IPS-15b (cell line): ENCODE data around the gene JAGN1.
A peak's percentile ranks its signal among the peaks of the same experiment; 100 is the strongest.
"Not testable (repeated sequence)": the region's sequence is repeated elsewhere in the genome, so short reads cannot be mapped to it uniquely, and the experiment has no call there.

ENCODE experiments used
- H3K27me3 ChIP-seq: one replicate; pipeline ENCODE4 v1.6.1; 2013; ENCODE audit warnings: low read length; ENCODE audit not compliant: control insufficient read depth, insufficient read depth
- H3K36me3 ChIP-seq: one replicate; pipeline ENCODE4 v1.6.1; 2013; ENCODE audit warnings: low read length; ENCODE audit not compliant: control insufficient read depth, insufficient read depth
- H3K4me1 ChIP-seq: one replicate; pipeline ENCODE4 v1.6.1; 2013; ENCODE audit warnings: mild to moderate bottlenecking, low read length; ENCODE audit not compliant: control insufficient read depth, insufficient read depth
- H3K4me3 ChIP-seq: one replicate; pipeline ENCODE4 v1.5.1; 2013; ENCODE audit warnings: low read depth, low read length
- H3K9ac ChIP-seq: one replicate; pipeline ENCODE4 v1.6.1; 2013; ENCODE audit warnings: low read depth, mild to moderate bottlenecking, low read length
- H3K9me3 ChIP-seq: one replicate; pipeline ENCODE4 v1.6.1; 2013; ENCODE audit warnings: mild to moderate bottlenecking, low read length; ENCODE audit not compliant: control insufficient read depth, insufficient read depth

The JAGN1 gene

DNA sequence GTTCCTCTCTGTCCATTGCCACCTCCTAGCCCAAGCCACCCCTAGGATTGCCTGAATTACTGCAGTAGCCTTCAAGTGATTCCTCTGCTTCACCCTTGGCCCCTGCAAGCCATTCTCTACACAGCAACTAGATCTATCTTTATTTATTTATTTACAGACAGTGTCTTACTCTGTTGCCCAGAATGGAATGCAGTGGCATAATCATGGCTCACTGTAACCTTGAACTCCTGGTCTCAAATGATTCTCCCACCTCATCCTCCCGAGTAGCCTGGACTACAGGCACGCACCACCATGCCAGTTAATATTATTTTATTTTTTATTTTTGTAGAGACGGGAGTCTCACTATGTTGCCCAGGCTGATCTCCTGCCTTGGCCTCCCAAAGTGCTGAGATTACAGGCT, 1.9 kb upstream of the JAGN1 start:
- Histone ChIP-seq H3K9ac (no peak overlapping the region), H3K36me3 (peaks cover 9% of the 10 kb centered on the region), H3K4me3 (no peak overlapping the region), H3K9me3 (no peaks in the 10 kb centered on the region), H3K4me1 (no peaks in the 10 kb centered on the region), H3K27me3 (no peaks in the 10 kb centered on the region)

DNA sequence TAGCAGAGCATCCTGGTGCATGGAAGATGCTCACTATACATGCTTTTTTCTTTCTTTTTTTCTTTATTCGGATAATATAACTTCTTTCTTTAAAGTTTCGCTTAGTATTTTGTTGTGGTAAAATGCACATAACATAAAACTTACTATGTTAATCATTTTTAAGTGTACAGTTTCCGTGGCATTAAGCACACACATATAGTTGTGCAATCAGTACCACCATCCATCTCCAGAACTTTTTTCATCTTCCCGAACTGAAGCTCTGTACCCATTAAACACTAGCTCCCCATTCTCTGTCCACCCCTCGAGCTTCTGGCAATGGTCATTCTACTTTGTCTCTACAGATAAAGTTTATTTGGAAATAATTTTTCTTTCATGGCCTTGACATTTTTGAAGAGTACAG, 1.0 kb upstream of the JAGN1 start:
- H3K4me1 ChIP-seq, result no peaks in the 10 kb centered on the region
- H3K27me3 ChIP-seq, result no peaks in the 10 kb centered on the region
- H3K4me3 ChIP-seq, result no peak overlapping the region
- peaks cover 13% of the 10 kb centered on the region for H3K36me3 ChIP-seq
- no peak overlapping the region for H3K9ac ChIP-seq
- H3K9me3 ChIP-seq, result no peaks in the 10 kb centered on the region

DNA sequence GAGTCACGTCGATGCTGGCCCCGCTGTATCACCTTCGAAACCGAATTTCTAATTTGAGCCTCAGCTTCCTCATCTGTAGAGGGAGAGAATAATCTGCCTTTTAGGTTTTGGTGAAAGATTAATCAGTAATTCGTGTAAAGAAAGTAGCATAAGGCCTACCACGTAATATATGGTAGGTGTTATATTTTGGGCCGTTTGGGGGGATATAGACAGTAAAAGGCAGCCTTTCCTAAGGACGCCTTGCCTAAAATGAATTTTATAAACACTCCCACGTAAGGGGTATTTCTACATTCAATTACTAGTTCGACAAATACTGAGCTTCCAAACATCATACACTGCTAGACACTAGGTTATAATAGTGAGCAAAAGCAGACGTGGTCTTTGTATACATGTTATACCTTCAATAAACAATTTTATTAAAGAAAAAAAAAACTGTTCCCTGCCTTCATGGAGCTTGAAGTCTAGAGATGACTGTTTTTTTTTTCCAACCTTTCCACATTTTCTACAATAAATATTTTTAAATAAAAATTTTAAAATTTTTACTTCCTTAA, 737 bp downstream of the JAGN1 start:
- H3K36me3 ChIP-seq, result peaks cover 13% of the 10 kb centered on the region

DNA sequence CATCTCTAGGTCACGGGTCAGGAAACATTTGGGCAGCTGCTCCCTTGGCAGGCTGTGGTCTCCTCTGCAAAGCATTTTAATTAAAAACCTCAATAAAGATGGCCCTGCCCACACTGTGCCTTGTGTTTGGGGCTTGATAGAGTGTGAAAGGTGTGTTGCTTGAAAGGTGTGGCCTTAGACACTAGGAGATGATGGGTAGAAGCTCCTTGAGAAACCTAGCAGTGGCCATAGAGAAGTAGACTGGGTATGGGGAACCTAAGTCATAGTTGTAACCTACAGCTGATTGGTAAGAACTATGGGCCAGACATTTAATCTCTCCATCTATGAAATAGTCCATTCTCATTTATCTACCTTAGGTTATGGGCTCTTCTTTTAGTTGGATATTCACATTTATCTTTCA, 3.3 kb downstream of the JAGN1 start:
- Histone ChIP-seq H3K9me3 (no peaks in the 10 kb centered on the region), H3K4me3 (no peak overlapping the region), H3K9ac (no peak overlapping the region), H3K4me1 (no peaks in the 10 kb centered on the region), H3K27me3 (no peaks in the 10 kb centered on the region), H3K36me3 (peaks cover 13% of the 10 kb centered on the region)

More for the DNA sequence above, 737 bp downstream of the JAGN1 start:
- peak overlapping the region; percentile 94 for H3K4me3 ChIP-seq
- H3K27me3 ChIP-seq, result no peaks in the 10 kb centered on the region
- H3K4me1 ChIP-seq, result no peaks in the 10 kb centered on the region
- no peaks in the 10 kb centered on the region for H3K9me3 ChIP-seq
- H3K9ac ChIP-seq, result peak overlapping the region; percentile 94

DNA sequence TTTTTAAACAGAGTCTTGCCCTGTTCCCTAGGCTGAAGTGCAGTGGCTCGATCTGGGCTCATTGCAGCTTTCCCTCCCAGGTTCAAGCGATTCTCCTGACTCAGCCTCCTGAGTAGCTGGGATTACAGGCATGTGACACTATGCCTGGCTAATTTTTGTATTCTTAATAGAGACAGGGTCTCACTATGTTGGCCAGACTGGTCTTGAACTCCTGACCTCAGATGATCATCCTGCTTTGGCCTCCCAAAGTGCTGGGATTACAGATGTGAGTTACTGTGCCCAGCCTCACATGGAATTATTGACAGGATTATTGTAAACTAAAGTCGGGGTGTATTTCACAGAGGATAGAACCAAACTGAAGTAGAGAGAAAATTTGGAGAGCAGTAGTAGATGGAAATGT, 5.3 kb downstream of the JAGN1 start:
- not testable (repeated sequence) for H3K4me1 ChIP-seq, H3K9me3 ChIP-seq
- peaks cover 13% of the 10 kb centered on the region for H3K36me3 ChIP-seq

DNA sequence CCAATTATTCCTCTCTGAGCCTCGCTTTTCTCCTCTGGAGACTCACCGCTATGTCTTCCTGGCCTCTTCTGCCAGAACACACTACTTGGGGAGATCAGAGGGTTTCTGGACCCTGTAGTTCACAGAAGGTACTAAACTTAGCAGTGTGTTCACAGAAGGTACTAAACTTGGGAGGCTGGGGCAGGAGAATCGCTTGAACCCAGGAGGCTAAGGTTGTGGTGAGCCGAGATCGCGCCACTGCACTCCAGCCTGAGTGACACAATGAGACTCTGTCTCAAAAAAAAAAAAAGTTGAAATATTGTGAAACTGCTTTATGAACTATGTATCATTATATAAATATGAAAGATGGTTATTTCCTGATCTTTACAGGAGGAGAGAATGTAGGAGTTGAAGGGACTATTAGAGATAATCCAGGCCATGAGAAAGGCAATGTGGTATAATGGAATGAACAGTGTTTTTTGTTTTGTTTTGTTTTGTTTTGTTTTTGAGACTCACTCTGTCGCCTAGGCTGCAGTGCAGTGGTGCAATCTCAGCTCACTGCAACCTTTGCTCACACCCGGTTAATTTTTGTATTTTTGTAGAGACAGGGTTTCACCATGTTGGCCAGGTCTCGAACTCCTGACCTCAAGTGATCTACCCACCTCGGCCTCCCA, 6.5 kb downstream of the JAGN1 start:
- H3K36me3 ChIP-seq, result peaks cover 13% of the 10 kb centered on the region
- H3K9me3 ChIP-seq, H3K9ac ChIP-seq, H3K4me1 ChIP-seq, H3K27me3 ChIP-seq, H3K4me3 ChIP-seq: not testable (repeated sequence)

More for the DNA sequence above, 5.3 kb downstream of the JAGN1 start:
- H3K4me3 ChIP-seq, H3K27me3 ChIP-seq, H3K9ac ChIP-seq: not testable (repeated sequence)

DNA sequence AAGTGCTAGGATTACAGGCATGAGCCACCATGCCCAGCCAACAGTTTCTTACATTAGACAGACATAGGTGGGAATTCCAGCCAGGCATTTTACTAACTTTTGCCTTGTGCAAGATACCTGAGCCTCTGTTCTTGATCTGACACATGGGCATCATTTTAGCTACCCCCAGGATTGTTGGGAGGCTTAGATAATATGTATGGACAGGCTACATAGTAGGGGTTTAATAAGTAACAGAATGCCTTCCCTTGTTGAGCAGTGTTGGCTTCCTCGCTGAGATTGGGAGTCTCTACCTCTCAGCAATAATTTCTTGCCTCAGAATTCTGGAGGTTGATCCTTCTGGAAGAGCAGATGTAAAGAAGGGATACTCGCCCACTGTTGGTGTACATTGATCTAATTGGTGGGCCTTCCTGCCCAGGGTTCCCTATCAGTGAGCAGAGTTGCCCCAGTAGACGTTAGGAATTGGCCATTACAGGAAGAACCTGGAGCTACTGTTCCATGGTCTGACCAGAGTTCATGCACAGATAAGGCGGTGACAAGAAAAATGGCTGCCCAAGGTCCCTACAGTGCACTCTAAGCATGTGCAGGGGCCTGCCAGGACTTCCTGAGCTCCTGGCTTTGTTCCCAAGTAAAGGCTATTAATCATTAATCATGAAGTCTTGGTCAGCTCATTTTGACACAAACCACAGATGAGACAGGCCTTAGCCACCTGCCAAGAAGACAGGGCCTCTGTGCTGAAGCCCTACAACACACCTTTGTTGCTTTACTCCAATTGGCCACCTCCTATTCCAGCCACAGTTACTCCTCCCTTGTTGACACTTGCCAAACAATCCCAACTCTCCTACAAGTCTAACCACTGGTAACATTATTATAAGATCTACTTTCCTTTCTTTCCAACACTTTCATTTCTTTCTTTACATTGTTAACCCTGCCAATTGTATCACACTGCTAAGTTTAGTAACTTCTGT, 7.3 kb downstream of the JAGN1 start:
- H3K27me3 ChIP-seq, result no peaks in the 10 kb centered on the region

DNA sequence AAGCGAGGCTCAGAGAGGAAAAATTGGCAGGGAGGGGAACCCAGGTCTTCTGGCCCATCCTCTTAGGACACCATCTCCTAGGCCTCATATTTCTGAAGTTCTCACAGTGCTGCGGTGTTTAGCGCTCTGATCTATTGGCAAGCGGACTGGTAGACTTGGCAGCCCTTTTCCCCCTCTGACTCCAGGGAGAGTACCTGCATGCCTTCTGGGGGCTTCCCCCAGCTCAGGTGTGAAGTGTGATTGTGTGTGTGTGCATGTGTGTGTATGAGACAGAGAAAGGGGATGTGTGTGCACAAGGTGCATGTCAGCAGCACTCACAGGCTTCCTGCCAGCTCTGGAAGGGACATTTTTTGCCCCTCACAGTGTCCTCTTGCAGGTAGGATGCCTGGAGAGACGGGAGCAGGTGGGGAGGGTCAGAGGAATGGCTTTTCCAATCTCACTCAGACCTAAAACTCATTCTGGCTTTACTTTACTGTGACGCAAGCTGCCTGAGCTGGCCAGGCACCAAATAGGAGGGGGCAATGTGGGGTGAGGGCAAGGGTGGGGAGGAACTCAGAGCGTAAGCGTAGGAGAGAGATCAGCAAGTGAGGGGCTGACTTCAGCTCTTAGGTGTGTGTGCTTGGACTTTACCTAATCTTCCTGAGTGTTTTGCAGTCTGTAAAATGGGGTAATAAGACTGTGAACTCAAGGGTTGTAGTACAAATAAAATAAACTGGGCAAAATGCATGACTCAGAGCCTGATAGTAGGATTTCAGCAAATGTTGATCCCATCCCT, 8.2 kb downstream of the JAGN1 start:
- H3K4me3 ChIP-seq, result no peak overlapping the region
- H3K27me3 ChIP-seq, result no peaks in the 10 kb centered on the region
- peaks cover 3% of the 10 kb centered on the region for H3K36me3 ChIP-seq
- H3K4me1 ChIP-seq, result peaks cover 9% of the 10 kb centered on the region
- no peak overlapping the region for H3K9ac ChIP-seq
- no peaks in the 10 kb centered on the region for H3K9me3 ChIP-seq

More for the DNA sequence above, 7.3 kb downstream of the JAGN1 start:
- Histone ChIP-seq H3K4me1 (peaks cover 4% of the 10 kb centered on the region), H3K4me3 (no peak overlapping the region), H3K9me3 (no peaks in the 10 kb centered on the region), H3K36me3 (peaks cover 12% of the 10 kb centered on the region), H3K9ac (no peak overlapping the region)

DNA sequence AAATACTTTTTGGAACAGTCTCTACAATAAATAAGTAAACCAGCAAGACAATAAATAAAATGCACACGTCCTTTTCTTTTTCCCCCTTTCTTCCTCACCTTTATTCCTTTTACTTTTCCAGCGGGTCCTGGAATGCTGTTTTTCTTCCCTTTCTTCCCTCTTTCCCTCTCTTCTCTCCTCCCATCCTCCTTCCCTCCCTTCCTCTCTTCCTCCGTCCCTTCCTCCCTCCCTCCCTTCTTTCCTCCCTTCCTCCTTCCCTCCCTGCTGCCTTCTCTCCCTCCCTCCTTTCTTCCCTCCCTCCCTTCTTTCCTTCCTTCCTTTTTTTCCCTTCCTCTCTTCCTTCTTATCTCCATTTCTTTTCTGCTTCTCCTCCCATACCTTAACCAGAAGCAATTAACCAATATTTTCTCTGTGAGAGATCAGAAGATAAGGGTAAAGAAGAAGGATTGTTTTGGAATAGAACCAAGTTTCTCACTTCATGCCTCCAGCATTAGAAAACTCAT, 8.9 kb downstream of the JAGN1 start:
- Histone ChIP-seq H3K9me3 (no peaks in the 10 kb centered on the region), H3K36me3 (no peaks in the 10 kb centered on the region), H3K4me3 (no peak overlapping the region), H3K4me1 (peaks cover 9% of the 10 kb centered on the region), H3K9ac (no peak overlapping the region), H3K27me3 (no peaks in the 10 kb centered on the region)

DNA sequence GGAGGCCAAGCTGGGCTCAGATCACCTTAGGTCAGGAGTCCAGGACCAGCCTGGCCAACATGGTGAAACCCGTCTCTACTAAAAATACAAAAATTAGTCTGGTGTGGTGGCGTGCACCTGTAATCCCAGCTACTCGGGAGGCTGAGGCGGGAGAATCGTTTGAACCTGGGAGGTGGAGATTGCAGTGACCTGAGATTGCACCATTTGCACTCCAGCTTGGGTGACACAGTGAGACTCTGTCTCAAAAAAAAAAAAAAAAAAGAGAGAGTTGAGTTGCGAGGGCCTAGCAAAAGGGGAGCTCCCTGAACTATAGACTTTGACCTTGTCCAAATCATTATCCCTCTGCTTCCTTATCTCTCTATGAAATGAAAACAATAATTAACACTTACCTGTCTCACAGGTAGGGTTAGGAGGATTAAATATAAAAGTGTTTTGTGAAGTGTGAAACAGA, 10.6 kb downstream of the JAGN1 start:
- H3K27me3 ChIP-seq, H3K9ac ChIP-seq, H3K4me1 ChIP-seq: not testable (repeated sequence)

DNA sequence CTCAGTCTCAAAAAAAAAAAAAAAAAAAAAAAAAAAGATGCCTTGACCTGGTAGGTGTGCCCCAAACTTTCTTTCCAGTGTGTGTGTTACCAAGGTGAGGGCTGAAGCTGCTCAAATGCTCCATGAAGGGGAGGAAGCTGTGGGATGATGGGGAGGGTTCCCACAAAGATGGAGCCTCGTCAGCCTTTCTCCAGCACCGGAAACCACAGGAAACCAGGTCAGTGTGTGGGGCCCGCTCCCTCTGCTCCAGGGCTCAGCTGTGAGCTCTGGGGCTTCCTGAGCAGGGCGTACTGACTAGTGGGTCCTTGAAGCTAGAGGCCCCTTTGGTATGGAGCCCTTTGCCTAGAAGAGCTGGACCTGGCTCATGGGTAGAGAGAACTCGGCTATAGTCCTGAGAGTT, 11.6 kb downstream of the JAGN1 start:
- Histone ChIP-seq H3K9me3 (no peaks in the 10 kb centered on the region), H3K36me3 (no peaks in the 10 kb centered on the region), H3K27me3 (no peaks in the 10 kb centered on the region), H3K9ac (no peak overlapping the region), H3K4me3 (no peak overlapping the region), H3K4me1 (peaks cover 9% of the 10 kb centered on the region)

More for the DNA sequence above, 10.6 kb downstream of the JAGN1 start:
- not testable (repeated sequence) for H3K4me3 ChIP-seq, H3K9me3 ChIP-seq, H3K36me3 ChIP-seq
